Lung (tissue), 12 donors: ENCODE measurements around the gene MAGIX. TPM values are rescaled to one million over a fixed set of nuclear protein-coding genes. Genes with fewer than 3 reads are reported as not detected.

Experiments
- ATAC-seq: fragments of 200-7000 bp; cut with Tn5 transposase; one replicate; pipeline ENCODE4 v1.9.1; 2020; ENCODE audit warnings: moderate number of reproducible peaks; ENCODE audit not compliant: insufficient read depth, low FRiP score
- DNase-seq, 3 donors: peaks; one replicate each; pipeline ENCODE4 v3.0.0-alpha.2; 2013 to 2017
- H3K27ac ChIP-seq, 2 donors: one replicate each; pipeline ENCODE4 v1.5.1; 2013; ENCODE audit warnings: mild to moderate bottlenecking in 2 of 2, moderate library complexity in 2 of 2, control low read depth in 1 of 2, inconsistent platforms in 1 of 2, low read depth in 1 of 2, low read length in 1 of 2
- H3K27me3 ChIP-seq, 3 donors: one replicate each; pipeline ENCODE4 v1.5.1; 2013; ENCODE audit warnings: low read length in 2 of 3; ENCODE audit not compliant: control insufficient read depth in 3 of 3, insufficient read depth in 3 of 3
- H3K36me3 ChIP-seq, 4 donors: one replicate each; pipeline ENCODE4 v1.5.1; 2013; ENCODE audit warnings: low read length in 4 of 4, mild to moderate bottlenecking in 1 of 4, moderate library complexity in 1 of 4; ENCODE audit not compliant: control insufficient read depth in 4 of 4, insufficient read depth in 4 of 4
- H3K4me1 ChIP-seq, 5 donors: one replicate each; pipeline ENCODE4 v1.5.1; 2013; ENCODE audit warnings: low read length in 5 of 5, mild to moderate bottlenecking in 2 of 5, moderate library complexity in 1 of 5; ENCODE audit not compliant: control insufficient read depth in 5 of 5, insufficient read depth in 5 of 5
- H3K4me3 ChIP-seq: one replicate; pipeline ENCODE4 v1.5.1; 2013; ENCODE audit warnings: mild to moderate bottlenecking, control low read depth, moderate library complexity
- H3K9ac ChIP-seq, 2 donors: one replicate each; pipeline ENCODE4 v1.5.1; 2013; ENCODE audit warnings: low read length in 2 of 2, control low read depth in 1 of 2; ENCODE audit not compliant: insufficient read depth in 1 of 2
- H3K9me3 ChIP-seq, 4 donors: one replicate each; pipeline ENCODE4 v1.5.1; 2013; ENCODE audit warnings: low read length in 3 of 4, mild to moderate bottlenecking in 1 of 4, moderate library complexity in 1 of 4; ENCODE audit not compliant: control insufficient read depth in 4 of 4, insufficient read depth in 3 of 4
- WGBS, 2 donors: extraction: QIAGEN DNeasy Blood & Tissue Kit; methylation state at CpG; one replicate each; pipeline ENCODE4 v1.1.7; 2013; 5-methylcytosine and 5-hydroxymethylcytosine counted together
- polyA plus RNA-seq, 2 donors: library from polyadenylated mRNA; stranded (reverse); fragments of 200-250 nt; gene quantifications; one replicate each; pipeline ENCODE4 v1.2.1, GENCODE V29; 2013
- total RNA-seq, 2 donors: library from RNA; depleted of rRNA in 1 of 2; stranded (reverse); fragments of >200 nt in 1 of 2; gene quantifications; one replicate each; pipeline ENCODE4 v1.2.1, GENCODE V29; 2014 to 2021
- TF ChIP-seq, protein P1 (sequence below): IDR thresholded peaks from 2 replicates; pipeline ENCODE4 v1.5.1; 2012; ENCODE audit warnings: mild to moderate bottlenecking; ENCODE audit errors: control extremely low read depth, extremely low read depth
- donor health status: control.
- donor health status: control.
- donor health status: Bipolar disorder and iron deficiency.
- donor health status: healthy.
- donor health status: DM: yes; HTN: yes; CAD: no.

Gene MAGIX
- total and polyA plus RNA-seq, 4 donors = 7.3 to 19.0 (median 12.5) TPM

DNA sequence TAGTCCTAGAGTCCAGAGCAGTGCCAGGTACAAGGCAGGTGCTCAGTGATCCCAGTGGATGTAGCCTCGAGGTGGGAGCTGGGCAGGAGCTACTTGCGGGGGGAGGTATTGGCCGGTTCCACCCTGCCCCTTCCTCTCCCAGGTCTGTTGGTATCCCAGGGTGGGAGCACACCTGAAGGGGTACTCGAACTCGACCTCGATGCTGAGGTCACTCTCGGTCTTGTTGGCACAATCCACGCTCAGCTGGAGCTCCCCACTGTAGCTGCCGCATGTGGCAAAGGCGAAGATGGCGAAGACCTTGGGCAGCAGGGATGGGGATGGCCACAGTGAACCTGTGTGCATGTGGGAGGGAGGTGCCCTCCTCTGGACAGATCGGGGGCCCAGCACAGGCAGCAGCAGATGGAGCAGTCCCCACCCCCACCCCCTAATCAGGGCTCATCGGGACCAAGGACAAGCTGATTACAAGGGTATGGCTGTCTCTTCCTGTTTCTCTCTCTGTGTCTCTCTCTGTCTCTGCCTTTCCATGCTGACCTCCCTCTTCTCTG lies 35.1 kb downstream of the MAGIX start:
- 75 to 85% methylated on average over 13 of the region's 13 CpGs for WGBS, 2 donors
- Histone ChIP-seq H3K4me3 (no peak overlapping the region), H3K4me1 (peaks cover 0 to 8% (median 3%) of the 10 kb centered on the region in 5 donors), H3K9me3 (no peaks in the 10 kb centered on the region), H3K27ac (no peak overlapping the region), H3K36me3 (no peaks in the 10 kb centered on the region), H3K27me3 (no peaks in the 10 kb centered on the region), H3K9ac (no peak overlapping the region)
- TF ChIP-seq, protein P1, sequence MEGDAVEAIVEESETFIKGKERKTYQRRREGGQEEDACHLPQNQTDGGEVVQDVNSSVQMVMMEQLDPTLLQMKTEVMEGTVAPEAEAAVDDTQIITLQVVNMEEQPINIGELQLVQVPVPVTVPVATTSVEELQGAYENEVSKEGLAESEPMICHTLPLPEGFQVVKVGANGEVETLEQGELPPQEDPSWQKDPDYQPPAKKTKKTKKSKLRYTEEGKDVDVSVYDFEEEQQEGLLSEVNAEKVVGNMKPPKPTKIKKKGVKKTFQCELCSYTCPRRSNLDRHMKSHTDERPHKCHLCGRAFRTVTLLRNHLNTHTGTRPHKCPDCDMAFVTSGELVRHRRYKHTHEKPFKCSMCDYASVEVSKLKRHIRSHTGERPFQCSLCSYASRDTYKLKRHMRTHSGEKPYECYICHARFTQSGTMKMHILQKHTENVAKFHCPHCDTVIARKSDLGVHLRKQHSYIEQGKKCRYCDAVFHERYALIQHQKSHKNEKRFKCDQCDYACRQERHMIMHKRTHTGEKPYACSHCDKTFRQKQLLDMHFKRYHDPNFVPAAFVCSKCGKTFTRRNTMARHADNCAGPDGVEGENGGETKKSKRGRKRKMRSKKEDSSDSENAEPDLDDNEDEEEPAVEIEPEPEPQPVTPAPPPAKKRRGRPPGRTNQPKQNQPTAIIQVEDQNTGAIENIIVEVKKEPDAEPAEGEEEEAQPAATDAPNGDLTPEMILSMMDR = no peak
- no peak for DNase-seq
- no peak for ATAC-seq

- no peak for ATAC-seq
- DNase-seq = no peak
- TF ChIP-seq, protein P1 = no peak
- peaks cover 0 to 8% (median 3%) of the 10 kb centered on the region in 5 donors for H3K4me1 ChIP-seq
- no peaks in the 10 kb centered on the region for H3K9me3 ChIP-seq
- H3K27ac ChIP-seq = no peak overlapping the region
- no peaks in the 10 kb centered on the region for H3K36me3 ChIP-seq
- H3K4me3 ChIP-seq = no peak overlapping the region
- H3K9ac ChIP-seq = no peak overlapping the region
- 36 to 49% methylated on average over 12 of the region's 12 CpGs for WGBS, 2 donors
- no peaks in the 10 kb centered on the region for H3K27me3 ChIP-seq
Observed at GRCh38 chrX:49198540-49199314, 36.2 kb downstream of the MAGIX start.

DNA sequence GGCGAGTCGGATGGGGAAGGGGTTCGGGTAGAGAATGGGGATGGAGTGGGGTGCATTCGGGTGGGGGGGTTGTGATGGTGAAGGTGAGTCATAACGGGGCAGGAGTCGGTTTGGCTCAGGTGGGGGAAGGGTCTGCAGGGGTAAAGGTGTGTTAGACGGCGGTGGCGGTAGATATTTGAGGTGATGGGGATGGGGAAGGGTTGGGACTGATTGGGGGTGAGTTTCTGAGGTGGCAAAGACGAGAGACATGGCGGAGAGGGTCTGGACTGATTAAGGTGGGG lies 36.7 kb downstream of the MAGIX start:
- ATAC-seq = no peak
- no peaks in the 10 kb centered on the region for H3K9me3 ChIP-seq
- H3K4me3 ChIP-seq = no peak overlapping the region
- no peak overlapping the region for H3K27ac ChIP-seq
- WGBS, 2 donors = 6 to 46% methylated on average over 11 of the region's 11 CpGs
- H3K27me3 ChIP-seq = no peaks in the 10 kb centered on the region
- H3K36me3 ChIP-seq = no peaks in the 10 kb centered on the region
- no peak for DNase-seq
- H3K4me1 ChIP-seq = peaks cover 0 to 8% (median 3%) of the 10 kb centered on the region in 5 donors
- H3K9ac ChIP-seq = no peak overlapping the region
- TF ChIP-seq, protein P1 = no peak
